HEK293 (cell line): ENCODE results near the gene CAMKMT.

ENCODE experiments used
- ZNF24 ChIP-seq: fragments of 450-650 bp; formaldehyde crosslinking; IDR thresholded peaks from 2 replicates; pipeline ENCODE4 v1.5.1; 2016; ENCODE audit warnings: missing biosample characterization, missing genetic modification characterization
- ZNF335 ChIP-seq: fragments of 450-650 bp; formaldehyde crosslinking; conservative IDR thresholded peaks from 2 replicates; pipeline ENCODE4 v1.5.1; 2016; ENCODE audit warnings: missing biosample characterization, missing genetic modification characterization
- ZNF501 ChIP-seq: fragments of 450-650 bp; formaldehyde crosslinking; IDR thresholded peaks from 2 replicates; pipeline ENCODE4 v1.5.1; 2016; ENCODE audit warnings: missing biosample characterization, missing genetic modification characterization
- ZNF837 ChIP-seq: fragments of 450-650 bp; formaldehyde crosslinking; IDR thresholded peaks from 2 replicates; pipeline ENCODE4 v1.5.1; 2016; ENCODE audit warnings: missing biosample characterization, missing genetic modification characterization
- TF ChIP-seq, protein P1 (sequence below): fragments of 450-650 bp; formaldehyde crosslinking; IDR thresholded peaks from 2 replicates; pipeline ENCODE4 v1.5.1; 2016; ENCODE audit warnings: missing biosample characterization, missing genetic modification characterization
- TF ChIP-seq, protein P2 (sequence below): fragments of 450-650 bp; IDR thresholded peaks from 2 replicates; pipeline ENCODE4 v1.5.1; 2018; ENCODE audit warnings: missing biosample characterization, missing genetic modification characterization

DNA sequence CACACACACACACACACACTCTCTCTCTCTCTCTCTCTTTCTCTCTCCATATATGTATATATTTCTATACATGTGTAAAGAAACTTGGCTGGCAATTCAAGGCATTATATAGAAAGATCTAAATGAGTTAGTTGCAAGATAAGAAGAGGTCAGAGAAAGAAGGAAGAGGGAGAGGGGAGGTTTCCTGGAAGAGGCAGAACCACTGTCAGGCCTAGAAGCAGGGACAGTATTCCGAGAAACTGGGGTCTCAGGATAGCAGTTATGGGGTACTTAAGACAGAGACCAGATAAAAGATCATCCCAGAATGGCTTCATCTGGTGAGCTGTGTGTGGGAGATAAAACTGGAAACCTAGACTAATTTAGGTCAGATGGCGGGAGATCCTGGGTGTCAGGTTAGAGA lies 180.8 kb downstream of the CAMKMT start:
- no peak for TF ChIP-seq ZNF335 (tag by site-specific recombination)
- TF ChIP-seq ZNF24 (tag by site-specific recombination) = no peak
- TF ChIP-seq ZNF501 (tag by site-specific recombination) = no peak
- TF ChIP-seq, protein P1, sequence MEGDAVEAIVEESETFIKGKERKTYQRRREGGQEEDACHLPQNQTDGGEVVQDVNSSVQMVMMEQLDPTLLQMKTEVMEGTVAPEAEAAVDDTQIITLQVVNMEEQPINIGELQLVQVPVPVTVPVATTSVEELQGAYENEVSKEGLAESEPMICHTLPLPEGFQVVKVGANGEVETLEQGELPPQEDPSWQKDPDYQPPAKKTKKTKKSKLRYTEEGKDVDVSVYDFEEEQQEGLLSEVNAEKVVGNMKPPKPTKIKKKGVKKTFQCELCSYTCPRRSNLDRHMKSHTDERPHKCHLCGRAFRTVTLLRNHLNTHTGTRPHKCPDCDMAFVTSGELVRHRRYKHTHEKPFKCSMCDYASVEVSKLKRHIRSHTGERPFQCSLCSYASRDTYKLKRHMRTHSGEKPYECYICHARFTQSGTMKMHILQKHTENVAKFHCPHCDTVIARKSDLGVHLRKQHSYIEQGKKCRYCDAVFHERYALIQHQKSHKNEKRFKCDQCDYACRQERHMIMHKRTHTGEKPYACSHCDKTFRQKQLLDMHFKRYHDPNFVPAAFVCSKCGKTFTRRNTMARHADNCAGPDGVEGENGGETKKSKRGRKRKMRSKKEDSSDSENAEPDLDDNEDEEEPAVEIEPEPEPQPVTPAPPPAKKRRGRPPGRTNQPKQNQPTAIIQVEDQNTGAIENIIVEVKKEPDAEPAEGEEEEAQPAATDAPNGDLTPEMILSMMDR (tag by site-specific recombination) = no peak
- no peak for TF ChIP-seq ZNF837 (tag by site-specific recombination)
- TF ChIP-seq, protein P2, sequence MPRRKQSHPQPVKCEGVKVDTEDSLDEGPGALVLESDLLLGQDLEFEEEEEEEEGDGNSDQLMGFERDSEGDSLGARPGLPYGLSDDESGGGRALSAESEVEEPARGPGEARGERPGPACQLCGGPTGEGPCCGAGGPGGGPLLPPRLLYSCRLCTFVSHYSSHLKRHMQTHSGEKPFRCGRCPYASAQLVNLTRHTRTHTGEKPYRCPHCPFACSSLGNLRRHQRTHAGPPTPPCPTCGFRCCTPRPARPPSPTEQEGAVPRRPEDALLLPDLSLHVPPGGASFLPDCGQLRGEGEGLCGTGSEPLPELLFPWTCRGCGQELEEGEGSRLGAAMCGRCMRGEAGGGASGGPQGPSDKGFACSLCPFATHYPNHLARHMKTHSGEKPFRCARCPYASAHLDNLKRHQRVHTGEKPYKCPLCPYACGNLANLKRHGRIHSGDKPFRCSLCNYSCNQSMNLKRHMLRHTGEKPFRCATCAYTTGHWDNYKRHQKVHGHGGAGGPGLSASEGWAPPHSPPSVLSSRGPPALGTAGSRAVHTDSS (tag by site-specific recombination) = no peak
